ENCODE results near the gene DAZAP2. TPM values are rescaled to one million over a fixed set of nuclear protein-coding genes. Genes with fewer than 3 reads are reported as not detected.

The DAZAP2 gene
- total RNA-seq, result 100 to 1,000 TPM; 162 to 256 (median 236) TPM

DNA sequence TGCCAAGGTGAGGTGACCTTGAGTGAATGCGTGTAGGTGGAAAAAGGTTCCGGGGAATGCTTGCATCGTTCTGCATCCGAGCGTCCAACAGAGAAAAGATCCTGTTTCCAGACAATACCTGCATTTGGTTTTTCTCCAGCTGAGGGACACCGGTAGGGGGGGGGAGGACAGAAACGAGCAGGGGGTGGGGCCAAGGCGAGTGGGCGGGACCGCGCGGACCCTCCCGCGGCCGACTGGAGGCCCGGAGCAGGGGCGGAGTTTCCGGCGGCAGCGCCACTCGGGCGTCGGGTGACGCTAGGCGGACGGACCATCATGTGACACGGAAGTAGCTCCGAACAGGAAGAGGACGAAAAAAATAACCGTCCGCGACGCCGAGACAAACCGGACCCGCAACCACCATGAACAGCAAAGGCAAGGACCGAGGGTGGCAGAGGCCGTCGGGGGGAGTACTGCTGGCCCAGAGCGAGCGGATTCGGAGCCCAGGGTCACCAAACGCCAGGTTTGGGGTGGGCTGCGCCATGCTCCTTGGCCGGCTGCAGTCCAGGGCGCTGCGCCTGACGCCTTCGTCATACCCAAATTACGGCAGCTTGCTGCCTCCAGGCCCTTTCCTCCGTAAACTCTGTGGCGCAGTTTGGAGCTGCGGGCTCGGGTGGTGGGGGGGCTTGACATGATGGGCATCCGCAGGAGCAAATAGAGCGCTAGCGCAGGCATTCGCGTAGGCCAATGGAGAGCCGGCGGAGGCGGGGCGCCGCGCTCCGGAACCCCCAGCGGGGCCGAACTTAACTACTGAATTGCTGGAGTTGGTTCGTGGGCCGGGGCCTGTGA, at the start of gene DAZAP2:
DAZAP2 (plus strand) TSS at position 317 of the 825 bp plus-strand sequence; CDS start at position 399, 82 bp downstream.
- TF ChIP-seq, protein P1, sequence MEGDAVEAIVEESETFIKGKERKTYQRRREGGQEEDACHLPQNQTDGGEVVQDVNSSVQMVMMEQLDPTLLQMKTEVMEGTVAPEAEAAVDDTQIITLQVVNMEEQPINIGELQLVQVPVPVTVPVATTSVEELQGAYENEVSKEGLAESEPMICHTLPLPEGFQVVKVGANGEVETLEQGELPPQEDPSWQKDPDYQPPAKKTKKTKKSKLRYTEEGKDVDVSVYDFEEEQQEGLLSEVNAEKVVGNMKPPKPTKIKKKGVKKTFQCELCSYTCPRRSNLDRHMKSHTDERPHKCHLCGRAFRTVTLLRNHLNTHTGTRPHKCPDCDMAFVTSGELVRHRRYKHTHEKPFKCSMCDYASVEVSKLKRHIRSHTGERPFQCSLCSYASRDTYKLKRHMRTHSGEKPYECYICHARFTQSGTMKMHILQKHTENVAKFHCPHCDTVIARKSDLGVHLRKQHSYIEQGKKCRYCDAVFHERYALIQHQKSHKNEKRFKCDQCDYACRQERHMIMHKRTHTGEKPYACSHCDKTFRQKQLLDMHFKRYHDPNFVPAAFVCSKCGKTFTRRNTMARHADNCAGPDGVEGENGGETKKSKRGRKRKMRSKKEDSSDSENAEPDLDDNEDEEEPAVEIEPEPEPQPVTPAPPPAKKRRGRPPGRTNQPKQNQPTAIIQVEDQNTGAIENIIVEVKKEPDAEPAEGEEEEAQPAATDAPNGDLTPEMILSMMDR (IDR thresholded peaks at IDR 0.05; ENCODE audit: low read depth), result no peak

DNA sequence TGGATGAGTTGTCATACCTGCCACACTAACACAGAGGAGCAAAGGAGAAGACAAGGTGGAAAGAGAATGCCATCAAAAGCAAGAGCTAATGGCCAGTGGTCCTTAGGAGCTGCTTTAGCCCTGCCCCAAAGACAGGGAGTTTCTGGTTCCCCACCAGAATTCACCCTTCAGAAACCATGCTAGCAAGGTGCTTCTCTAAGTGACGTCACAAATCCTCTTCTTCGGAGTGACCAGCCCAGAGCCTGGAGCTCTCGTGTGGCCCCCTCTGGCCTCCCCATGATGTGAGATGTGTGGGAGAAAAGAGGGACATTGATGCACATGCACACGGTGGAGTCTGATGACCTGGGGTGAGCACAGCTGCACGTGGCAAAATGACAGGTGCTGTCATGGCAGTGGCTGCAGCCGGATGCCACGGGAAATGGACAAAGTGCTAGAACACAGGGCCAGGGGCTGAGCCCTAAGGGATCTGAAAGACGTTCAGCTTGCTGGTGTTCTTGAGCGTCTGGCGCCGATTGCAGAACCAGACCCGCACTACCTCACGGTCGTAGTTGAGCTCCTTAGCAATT, 48.8 kb upstream of the DAZAP2 start:
- TF ChIP-seq, protein P1 (IDR thresholded peaks at IDR 0.05; ENCODE audit: low read depth), result no peak

DNA sequence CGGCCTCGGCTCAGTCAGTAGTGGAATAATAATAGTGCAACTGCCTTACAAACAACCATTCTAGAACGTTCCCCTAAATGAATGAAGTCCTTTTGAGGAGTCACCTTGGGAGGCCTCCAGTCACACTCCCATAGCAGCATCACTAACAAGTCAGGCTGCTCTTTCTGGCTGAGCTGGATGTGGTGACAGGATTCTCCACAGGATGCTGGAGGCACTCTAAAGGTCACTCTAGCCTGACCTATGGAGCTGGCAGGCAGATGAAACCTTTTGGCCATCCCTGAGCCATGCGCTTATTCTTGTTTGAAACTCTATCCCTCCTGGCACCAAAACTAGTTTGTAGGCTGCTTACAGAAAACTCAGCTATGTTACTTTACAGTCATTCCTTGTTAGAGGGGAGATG, 47.8 kb upstream of the DAZAP2 start:
- TF ChIP-seq, protein P1 (IDR thresholded peaks at IDR 0.05; ENCODE audit: low read depth), result no peak

DNA sequence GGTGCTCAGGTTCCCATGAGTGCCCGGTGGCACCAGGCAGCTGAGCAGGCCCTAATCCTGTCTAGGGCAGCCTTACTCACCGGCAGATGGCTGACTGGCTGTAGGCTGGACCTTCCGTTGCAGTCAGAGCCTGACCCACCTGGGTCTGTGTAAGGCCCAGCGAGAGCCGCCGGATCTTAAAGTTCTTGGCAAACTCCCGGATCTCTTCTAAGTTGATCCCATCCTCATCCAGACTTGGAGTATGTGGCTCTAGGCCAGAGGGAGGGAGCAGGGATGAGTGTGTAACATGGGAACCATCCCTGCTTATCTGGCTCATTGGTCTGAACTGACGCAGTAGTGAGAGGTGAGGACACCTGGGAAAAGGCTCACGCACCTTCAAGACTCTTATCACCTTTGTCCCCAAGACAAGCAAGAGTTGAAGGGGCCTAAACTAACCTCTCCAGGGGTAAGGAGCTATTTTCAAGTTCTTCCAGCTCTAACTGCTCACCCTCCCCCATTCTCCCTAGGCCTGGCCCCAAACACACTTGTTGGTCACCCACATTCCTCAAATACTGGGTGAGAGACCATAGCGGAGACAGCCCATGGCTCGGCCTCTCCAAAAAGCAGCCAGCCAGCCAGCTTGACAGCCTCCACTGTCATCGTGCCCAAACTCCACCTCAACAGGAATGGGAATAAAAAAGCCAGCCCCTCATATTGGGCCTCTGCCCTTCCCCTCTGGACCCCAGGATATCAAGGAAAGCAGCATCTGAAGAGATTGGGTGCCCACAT, 46.9 kb upstream of the DAZAP2 start:
- TF ChIP-seq, protein P1 (IDR thresholded peaks at IDR 0.05; ENCODE audit: low read depth), result no peak

DNA sequence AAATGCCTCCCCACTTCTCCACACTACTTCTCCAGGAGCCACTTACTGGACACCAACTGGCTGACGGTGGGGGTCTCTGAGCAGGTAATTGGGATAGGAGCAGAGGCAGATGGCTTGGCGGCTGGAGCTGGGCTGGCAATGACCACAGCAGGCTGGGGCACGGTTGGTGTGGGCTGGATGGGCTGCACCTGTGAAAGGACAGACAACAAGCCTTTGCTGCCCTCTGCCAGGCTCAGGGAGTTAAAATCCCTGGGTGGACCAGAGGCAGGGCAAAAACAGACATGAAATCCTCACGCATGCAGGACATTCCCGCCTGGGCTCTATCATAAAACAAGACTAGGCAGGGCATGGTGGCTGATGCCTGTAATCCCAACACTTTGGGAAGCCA, 46.3 kb upstream of the DAZAP2 start:
- TF ChIP-seq, protein P1 (IDR thresholded peaks at IDR 0.05; ENCODE audit: low read depth), result no peak

DNA sequence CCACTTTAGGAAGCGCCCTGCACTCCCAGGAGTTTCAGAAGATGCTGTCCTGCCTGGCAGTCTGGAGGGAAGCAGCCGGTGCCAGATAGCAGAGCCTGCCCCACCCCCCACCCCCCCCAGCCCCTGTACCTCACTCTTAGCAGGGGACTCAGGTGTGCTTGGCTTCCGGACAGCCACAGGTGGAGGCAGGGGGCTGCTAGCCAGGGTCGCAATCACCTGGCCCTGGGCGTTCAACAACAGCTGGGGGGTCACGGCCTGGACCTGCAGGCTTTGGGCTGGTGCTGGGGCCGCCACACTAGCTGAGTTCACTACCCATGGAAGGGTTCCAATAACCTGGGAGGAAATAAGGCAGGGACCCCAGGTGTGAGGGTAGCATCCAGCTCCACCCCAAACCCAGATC, 42.8 kb upstream of the DAZAP2 start:
- TF ChIP-seq, protein P1 (IDR thresholded peaks at IDR 0.05; ENCODE audit: low read depth), result no peak

DNA sequence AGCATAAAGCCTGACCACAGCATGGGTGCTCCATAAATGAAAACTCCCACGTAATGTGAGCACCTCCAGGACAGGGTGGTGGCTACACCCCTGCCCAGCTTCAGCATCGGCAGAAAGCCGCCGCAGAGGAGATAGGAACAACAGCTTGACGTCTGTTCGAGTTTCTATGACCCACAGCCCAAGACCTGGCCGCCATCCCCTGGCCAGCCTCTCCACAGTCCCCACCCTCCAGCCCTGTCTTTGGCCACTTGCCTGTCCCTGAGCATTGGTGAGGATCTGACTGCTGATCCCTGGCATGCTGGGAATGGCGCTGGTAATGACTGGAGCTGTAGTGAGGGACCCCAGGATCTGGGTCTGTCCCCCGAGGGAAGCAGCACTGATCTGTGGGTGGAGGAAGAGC, 42.1 kb upstream of the DAZAP2 start:
- TF ChIP-seq, protein P1 (IDR thresholded peaks at IDR 0.05; ENCODE audit: low read depth), result no peak

Measured in subcutaneous adipose tissue (tissue), 4 donors.